Neural crest cell (in vitro differentiated cells): ENCODE results near the gene HYAL4. TPM values are rescaled to one million over a fixed set of nuclear protein-coding genes. Genes with fewer than 3 reads are reported as not detected.

Source experiments
- DNase-seq: peaks from one replicate; pipeline ENCODE4 v3.0.0; 2021; ENCODE audit warnings: low read depth, mixed read lengths, low spot score
- H3K27ac Mint-ChIP-seq: one replicate; pipeline ENCODE4 v1.8.0; 2021; ENCODE audit warnings: mild to moderate bottlenecking, mixed read lengths; ENCODE audit not compliant: unreplicated experiment
- H3K27me3 Mint-ChIP-seq: 2 replicates; pipeline ENCODE4 v1.8.0; 2021; ENCODE audit warnings: low read depth, mild to moderate bottlenecking, mixed read lengths
- H3K36me3 Mint-ChIP-seq: 2 replicates; pipeline ENCODE4 v1.8.0; 2021; ENCODE audit warnings: low read depth, mild to moderate bottlenecking, mixed read lengths
- H3K4me1 Mint-ChIP-seq: 2 replicates; pipeline ENCODE4 v1.8.0; 2021; ENCODE audit warnings: mixed read lengths
- H3K4me3 Mint-ChIP-seq: one replicate; pipeline ENCODE4 v1.8.0; 2021; ENCODE audit warnings: mild to moderate bottlenecking, mixed read lengths
- H3K9me3 Mint-ChIP-seq: 2 replicates; pipeline ENCODE4 v1.8.0; 2021; ENCODE audit warnings: mixed read lengths
- total RNA-seq: library from RNA; stranded (reverse); gene quantifications from 2 replicates; pipeline ENCODE4 v1.2.1, GENCODE V29; 2021
- TF ChIP-seq, protein P1 (sequence below): fragments of 200-600 bp; sonication (generic); conservative IDR thresholded peaks from 2 replicates; pipeline ENCODE4 v1.5.0; 2021; ENCODE audit warnings: antibody characterized with exemption, mild to moderate bottlenecking

HYAL4 gene
- total RNA-seq, 1 donor from 2014 or later, result not detected

DNA sequence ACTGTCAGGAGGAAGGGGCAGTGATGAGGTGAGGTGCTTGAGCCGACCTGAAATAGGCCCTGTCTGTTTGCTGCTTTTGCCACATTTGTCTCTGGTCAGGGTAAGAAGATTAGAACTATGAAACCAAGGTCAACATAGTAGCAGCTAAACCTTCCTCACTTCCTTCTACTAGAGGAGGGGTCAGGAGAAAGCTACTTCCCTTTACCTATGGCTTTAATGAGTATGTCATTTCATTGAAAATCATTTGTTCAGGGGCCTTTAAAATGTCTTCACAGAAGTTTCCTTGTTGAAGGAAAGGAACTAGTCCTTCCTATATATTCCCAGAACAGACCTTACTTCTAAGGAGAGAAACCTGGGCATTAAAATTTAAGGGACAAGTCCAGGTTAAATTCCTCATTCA lies 19.0 kb downstream of the HYAL4 start:
- peaks cover 2% of the 10 kb centered on the region for H3K36me3 Mint-ChIP-seq
- H3K27ac Mint-ChIP-seq, result peak overlapping the region; percentile 29
- no peak for DNase-seq

DNA sequence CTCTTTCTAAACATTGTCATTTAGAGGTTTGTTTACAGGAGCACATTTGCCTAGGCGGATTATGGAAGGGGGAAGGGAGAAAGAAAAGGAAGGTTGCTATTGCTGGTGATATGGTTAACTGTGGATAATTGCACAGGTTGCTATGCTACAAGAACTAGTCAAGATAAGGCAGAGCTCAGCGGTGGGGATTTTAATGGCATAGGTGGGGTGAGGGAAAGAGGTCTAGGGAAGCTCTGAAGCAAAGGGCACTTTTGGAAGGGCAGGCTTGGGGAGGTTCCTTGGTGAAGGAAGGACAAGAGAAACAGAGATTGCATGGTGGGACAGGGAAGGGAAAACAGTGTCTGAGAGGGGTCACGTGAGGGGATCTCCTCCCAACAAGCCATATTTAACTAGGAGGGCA lies 19.5 kb downstream of the HYAL4 start:
- TF ChIP-seq, protein P1, sequence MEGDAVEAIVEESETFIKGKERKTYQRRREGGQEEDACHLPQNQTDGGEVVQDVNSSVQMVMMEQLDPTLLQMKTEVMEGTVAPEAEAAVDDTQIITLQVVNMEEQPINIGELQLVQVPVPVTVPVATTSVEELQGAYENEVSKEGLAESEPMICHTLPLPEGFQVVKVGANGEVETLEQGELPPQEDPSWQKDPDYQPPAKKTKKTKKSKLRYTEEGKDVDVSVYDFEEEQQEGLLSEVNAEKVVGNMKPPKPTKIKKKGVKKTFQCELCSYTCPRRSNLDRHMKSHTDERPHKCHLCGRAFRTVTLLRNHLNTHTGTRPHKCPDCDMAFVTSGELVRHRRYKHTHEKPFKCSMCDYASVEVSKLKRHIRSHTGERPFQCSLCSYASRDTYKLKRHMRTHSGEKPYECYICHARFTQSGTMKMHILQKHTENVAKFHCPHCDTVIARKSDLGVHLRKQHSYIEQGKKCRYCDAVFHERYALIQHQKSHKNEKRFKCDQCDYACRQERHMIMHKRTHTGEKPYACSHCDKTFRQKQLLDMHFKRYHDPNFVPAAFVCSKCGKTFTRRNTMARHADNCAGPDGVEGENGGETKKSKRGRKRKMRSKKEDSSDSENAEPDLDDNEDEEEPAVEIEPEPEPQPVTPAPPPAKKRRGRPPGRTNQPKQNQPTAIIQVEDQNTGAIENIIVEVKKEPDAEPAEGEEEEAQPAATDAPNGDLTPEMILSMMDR, result no peak
- peak overlapping the region; percentile 54 for H3K27ac Mint-ChIP-seq
- peaks cover 2% of the 10 kb centered on the region for H3K36me3 Mint-ChIP-seq
- H3K4me3 Mint-ChIP-seq, result no peak overlapping the region
- peaks cover 6% of the 10 kb centered on the region for H3K9me3 Mint-ChIP-seq
- peaks cover 11% of the 10 kb centered on the region for H3K4me1 Mint-ChIP-seq
- no peaks in the 10 kb centered on the region for H3K27me3 Mint-ChIP-seq
- DNase-seq, result no peak

More for the DNA sequence above, 19.0 kb downstream of the HYAL4 start:
- Mint-ChIP-seq H3K4me1 (peaks cover 11% of the 10 kb centered on the region), H3K4me3 (no peak overlapping the region), H3K27me3 (no peaks in the 10 kb centered on the region), H3K9me3 (peaks cover 6% of the 10 kb centered on the region)
- TF ChIP-seq, protein P1, result no peak

GRCh38 chr7:123864966-123865365 lies 20.0 kb downstream of the HYAL4 start:
- Mint-ChIP-seq H3K9me3 (peaks cover 6% of the 10 kb centered on the region), H3K4me1 (peaks cover 11% of the 10 kb centered on the region), H3K4me3 (no peak overlapping the region), H3K27me3 (no peaks in the 10 kb centered on the region), H3K36me3 (peaks cover 2% of the 10 kb centered on the region), H3K27ac (no peak overlapping the region)
- TF ChIP-seq, protein P1, result no peak
- no peak for DNase-seq

- no peak overlapping the region for H3K27ac Mint-ChIP-seq
- TF ChIP-seq, protein P1, result peak; percentile 81
Observed at GRCh38 chr7:123865517-123866117, 20.6 kb downstream of the HYAL4 start.

DNA sequence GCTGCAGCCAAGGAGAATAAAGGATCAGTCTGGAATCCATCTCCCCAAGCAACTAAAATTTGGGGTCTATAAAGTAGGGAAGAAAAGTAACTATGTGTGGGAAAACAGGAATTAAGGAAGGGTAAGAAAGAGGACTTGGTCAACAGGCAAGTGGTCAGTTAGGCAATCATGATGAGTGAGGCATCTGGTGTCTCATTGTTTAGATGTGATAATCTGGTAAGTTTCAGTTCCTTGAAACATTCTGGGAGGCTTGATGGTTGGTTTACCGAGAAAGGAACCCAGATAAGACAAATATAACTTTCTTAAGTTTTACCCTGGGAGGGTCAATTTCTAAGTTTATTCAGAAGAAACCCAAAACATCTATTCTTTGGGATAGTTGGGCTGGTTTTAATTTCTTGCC lies 22.3 kb downstream of the HYAL4 start:
- Mint-ChIP-seq H3K9me3 (peaks cover 6% of the 10 kb centered on the region), H3K36me3 (peaks cover 2% of the 10 kb centered on the region), H3K4me3 (no peak overlapping the region), H3K27me3 (no peaks in the 10 kb centered on the region), H3K27ac (no peak overlapping the region), H3K4me1 (peaks cover 13% of the 10 kb centered on the region)
- DNase-seq, result no peak
- TF ChIP-seq, protein P1, result no peak

More at GRCh38 chr7:123865517-123866117, 20.6 kb downstream of the HYAL4 start:
- H3K4me3 Mint-ChIP-seq, result no peak overlapping the region
- H3K4me1 Mint-ChIP-seq, result peaks cover 11% of the 10 kb centered on the region
- H3K36me3 Mint-ChIP-seq, result peaks cover 2% of the 10 kb centered on the region
- H3K9me3 Mint-ChIP-seq, result peaks cover 6% of the 10 kb centered on the region
- no peaks in the 10 kb centered on the region for H3K27me3 Mint-ChIP-seq
- peak; percentile 47 for DNase-seq
